Effector memory CD4-positive, alpha-beta T cell (primary cell): Measurements from ENCODE around the gene PEX11G.

Experiments
- DNase-seq, 3 donors: peaks; one replicate each; pipeline ENCODE4 v3.0.0-alpha.2; 2020
- H3K27ac ChIP-seq: 2 replicates; pipeline ENCODE4 v1.7.0; 2013; ENCODE audit warnings: mild to moderate bottlenecking, low read length, moderate library complexity; ENCODE audit not compliant: insufficient read depth, poor library complexity, severe bottlenecking
- H3K27me3 ChIP-seq: replicated peaks from 2 replicates; pipeline ENCODE4 v1.7.0; 2013; ENCODE audit warnings: mild to moderate bottlenecking, low read length; ENCODE audit not compliant: insufficient read depth, control insufficient read depth, poor library complexity, severe bottlenecking
- H3K36me3 ChIP-seq: 2 replicates; pipeline ENCODE4 v1.7.0; 2013; ENCODE audit warnings: mild to moderate bottlenecking, low read length, moderate library complexity; ENCODE audit not compliant: control insufficient read depth, insufficient read depth
- H3K4me1 ChIP-seq: 2 replicates; pipeline ENCODE4 v1.7.0; 2013; ENCODE audit warnings: low read length, mild to moderate bottlenecking; ENCODE audit not compliant: control insufficient read depth, insufficient read depth, poor library complexity, severe bottlenecking
- H3K4me3 ChIP-seq: 2 replicates; pipeline ENCODE4 v1.7.0; 2013; ENCODE audit warnings: low read length, low read depth, mild to moderate bottlenecking; ENCODE audit not compliant: insufficient read depth, poor library complexity, severe bottlenecking
- H3K9me3 ChIP-seq: 2 replicates; pipeline ENCODE4 v1.7.0; 2013; ENCODE audit warnings: mild to moderate bottlenecking, low read length, moderate library complexity; ENCODE audit not compliant: control insufficient read depth
- total RNA-seq, 3 donors: gene quantifications; one replicate each; lab custom pipeline; 2026; lab: John Stamatoyannopoulos, UW

Gene PEX11G
- total RNA-seq = 0.19 to 0.35 (median 0.35) reads per million in 3 donors

DNA sequence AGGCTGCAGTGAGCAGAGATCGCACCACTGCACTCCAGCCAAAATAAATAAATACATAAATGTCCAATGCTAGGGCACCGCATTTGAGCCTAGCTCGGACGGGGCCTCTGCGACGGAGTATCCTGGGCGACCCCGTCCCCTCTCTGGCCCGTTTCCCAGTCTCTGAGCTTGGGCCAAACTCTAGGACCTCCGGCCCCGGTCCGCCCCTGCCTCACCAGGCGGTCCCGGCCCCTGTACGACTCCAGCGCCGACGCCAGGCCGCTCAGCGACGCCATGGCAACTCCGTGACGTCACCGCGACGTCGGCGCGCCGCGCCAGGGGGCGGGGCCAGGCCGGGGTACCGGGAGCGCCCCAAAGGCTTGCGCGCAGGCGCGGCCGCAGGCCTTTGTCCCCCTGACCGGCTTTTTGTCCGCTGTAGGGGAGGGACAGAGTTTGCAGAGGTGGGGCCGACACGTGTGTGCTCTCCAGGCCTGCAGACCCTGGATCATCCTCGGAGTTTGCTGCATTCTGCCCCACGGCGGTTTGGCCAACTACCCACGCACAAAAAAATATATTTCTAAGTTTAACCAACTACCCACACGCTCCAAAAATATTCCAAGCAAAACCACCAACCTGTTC is at the start of gene PEX11G:
Gene PEX11G (minus strand): TSS at position 300 of the 618 bp plus-strand sequence. CDS start 25 bp downstream, at position 275.
- Histone ChIP-seq H3K4me3 (peak within 1 kb of the TSS; percentile 78), H3K27ac (peak within 1 kb of the TSS; percentile 68), H3K9me3 (no peaks in the 10 kb centered on the region), H3K27me3 (no peaks in the 10 kb centered on the region), H3K4me1 (no peaks in the 10 kb centered on the region), H3K36me3 (no peaks in the 10 kb centered on the region)
- peak; percentile 78 to 86 (median 82) for DNase-seq

DNA sequence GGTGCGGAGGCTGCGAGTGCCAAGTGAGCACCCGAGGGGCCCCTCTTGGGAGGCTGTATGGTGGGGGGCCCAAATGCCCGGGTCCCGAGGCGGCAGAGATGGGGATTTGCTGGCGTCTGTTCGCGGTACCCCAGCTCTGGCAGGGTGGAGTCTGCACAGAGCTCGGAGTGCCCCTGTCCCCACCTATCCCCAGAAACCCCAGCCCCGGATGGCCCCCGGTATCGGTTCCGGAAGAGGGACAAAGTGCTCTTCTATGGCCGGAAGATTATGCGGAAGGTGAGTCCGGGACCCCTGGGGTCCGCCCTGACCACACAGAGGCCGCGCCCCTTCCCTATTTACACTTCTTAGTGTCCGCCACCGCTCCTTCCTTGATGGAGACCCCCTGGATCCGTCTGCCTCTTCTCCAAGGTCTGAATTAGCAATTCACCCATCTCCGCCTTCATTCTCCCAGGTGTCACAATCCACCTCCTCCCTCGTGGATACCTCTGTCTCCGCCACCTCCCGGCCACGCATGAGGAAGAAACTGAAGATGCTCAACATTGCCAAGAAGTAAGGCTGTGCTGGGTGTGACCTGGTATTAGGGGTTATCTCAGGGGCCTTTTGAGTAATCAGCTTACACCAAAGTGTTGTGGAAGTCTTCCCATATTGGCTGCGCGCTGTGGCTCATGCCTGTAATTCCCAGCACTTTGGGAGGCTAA is 47.3 kb upstream of the PEX11G start:
- Histone ChIP-seq H3K36me3 (peaks cover 20% of the 10 kb centered on the region), H3K4me1 (peaks cover 14% of the 10 kb centered on the region), H3K27ac (peak overlapping the region; percentile 77)

DNA sequence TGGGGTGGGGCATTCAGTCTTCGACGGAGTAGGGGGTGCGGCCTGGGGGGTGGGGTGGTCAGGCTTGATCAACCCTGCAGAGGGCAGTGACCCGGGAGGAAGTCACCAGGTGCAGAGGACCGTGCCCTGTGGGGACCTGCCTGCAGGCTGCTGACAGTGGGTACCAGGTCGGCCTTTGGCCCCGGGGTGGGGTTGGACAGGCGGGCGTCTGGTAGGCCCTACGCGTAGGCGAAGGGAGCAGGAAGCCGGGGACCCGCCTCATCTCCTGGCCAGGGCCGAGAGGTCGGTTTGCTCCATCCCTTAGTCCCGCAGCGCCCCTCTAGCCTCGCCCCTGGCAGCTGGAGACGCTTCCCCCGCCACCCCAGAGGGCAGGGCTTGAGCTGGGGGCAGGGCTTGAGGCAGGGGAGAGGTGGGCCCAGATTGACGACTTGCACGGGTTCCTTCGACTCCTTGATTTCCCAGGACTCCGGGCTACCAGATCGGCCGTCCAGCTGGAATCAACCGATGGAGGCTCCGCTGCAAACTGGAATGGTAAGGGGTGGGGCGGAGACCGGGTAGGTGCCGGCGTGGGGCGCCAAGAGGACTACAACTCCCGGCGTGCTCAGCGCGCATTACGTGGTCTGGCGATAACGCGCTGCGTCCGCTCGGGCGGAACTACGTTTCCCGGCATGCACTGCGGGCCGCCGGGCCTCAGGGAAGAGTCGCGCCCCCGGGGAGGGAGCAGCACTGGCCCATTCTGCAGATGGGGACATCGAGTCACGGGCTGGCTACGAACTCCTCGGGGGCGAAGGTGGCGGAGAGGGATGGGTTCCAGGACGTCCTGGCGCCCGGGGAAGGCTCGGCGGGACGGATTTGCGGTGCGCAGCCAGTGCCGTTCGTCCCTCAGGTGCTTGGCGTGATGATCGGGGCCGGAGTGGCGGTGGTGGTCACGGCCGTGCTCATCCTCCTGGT is 46.5 kb upstream of the PEX11G start, which contains the start of gene PNPLA6:
Gene PNPLA6 (plus strand): TSS at position 671 of the 951 bp plus-strand sequence. CDS start 72 bp downstream, at position 743.
- peak; percentile 70 to 86 (median 84) for DNase-seq
- Histone ChIP-seq H3K4me1 (peaks cover 14% of the 10 kb centered on the region), H3K4me3 (peak within 1 kb of the TSS; percentile 95), H3K27me3 (no peaks in the 10 kb centered on the region), H3K27ac (peak within 1 kb of the TSS; percentile 77), H3K9me3 (no peaks in the 10 kb centered on the region), H3K36me3 (peaks cover 11% of the 10 kb centered on the region)

More for the DNA sequence above, 47.3 kb upstream of the PEX11G start:
- H3K9me3 ChIP-seq = no peaks in the 10 kb centered on the region
- H3K4me3 ChIP-seq = peak overlapping the region; percentile 95
- no peak for DNase-seq
- no peaks in the 10 kb centered on the region for H3K27me3 ChIP-seq

DNA sequence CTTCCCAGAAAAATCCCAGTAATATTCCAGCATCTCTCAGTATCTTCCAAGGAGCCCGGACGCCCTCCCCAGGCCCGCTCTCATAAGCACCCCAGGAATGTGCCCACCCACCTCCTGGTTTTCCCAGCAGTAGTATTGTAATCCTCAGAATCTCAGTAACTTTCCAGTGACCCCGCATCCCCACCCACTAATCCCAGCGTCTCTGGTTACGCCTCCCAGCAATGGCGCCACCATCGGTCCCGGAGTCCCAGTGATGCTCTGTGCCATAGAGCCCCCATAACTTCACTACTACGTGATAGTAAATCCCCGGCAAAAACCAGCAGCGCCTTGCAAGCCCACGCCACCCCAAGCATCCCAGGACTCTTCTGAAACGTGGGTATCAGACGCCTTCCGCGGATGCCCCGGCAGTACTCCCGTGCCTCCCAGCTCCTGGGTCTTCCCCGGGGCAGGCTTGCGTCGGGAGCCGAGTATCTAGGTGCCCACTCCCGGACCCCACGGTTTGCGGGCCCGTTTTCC is 45.8 kb upstream of the PEX11G start:
- H3K36me3 ChIP-seq = peaks cover 7% of the 10 kb centered on the region
- peak overlapping the region; percentile 95 for H3K4me3 ChIP-seq
- peaks cover 14% of the 10 kb centered on the region for H3K4me1 ChIP-seq
- H3K27ac ChIP-seq = peak overlapping the region; percentile 77
- DNase-seq = peak in 1 of 3 donors; percentile 20
- H3K27me3 ChIP-seq = no peaks in the 10 kb centered on the region
- no peaks in the 10 kb centered on the region for H3K9me3 ChIP-seq

DNA sequence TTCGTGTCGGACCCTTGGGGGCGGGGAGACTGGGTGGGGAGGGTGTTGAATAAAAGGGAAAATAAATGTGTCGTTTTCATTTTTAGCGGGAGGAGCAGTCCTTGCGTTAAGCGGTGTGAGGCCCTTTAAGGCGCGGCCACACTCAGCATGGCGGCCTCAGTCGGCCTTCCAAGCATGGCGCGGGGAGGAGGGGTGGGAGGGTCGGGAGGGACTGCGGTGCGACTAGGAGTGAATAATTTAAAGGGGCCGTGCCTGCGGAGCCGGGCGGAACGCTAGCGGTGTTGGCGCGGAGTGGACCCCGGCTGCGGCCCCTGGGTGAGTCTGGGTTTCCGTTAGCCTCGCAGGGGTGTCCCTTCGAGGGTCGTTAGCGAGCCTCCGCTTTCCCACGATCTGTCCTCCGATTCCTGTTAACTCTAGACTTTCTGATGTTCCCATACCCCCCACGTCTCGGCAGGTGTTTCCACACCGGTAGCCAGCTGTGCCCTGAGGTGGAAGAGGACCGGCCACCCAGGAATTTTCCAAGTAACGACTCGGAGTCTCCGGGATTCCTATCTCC is 45.2 kb upstream of the PEX11G start:
- H3K4me3 ChIP-seq = peak overlapping the region; percentile 95
- DNase-seq = peak; percentile 70 to 78 (median 75)
- H3K27ac ChIP-seq = peak overlapping the region; percentile 77
- H3K4me1 ChIP-seq = peaks cover 14% of the 10 kb centered on the region
- no peaks in the 10 kb centered on the region for H3K27me3 ChIP-seq
- H3K36me3 ChIP-seq = peaks cover 7% of the 10 kb centered on the region
- H3K9me3 ChIP-seq = no peaks in the 10 kb centered on the region

DNA sequence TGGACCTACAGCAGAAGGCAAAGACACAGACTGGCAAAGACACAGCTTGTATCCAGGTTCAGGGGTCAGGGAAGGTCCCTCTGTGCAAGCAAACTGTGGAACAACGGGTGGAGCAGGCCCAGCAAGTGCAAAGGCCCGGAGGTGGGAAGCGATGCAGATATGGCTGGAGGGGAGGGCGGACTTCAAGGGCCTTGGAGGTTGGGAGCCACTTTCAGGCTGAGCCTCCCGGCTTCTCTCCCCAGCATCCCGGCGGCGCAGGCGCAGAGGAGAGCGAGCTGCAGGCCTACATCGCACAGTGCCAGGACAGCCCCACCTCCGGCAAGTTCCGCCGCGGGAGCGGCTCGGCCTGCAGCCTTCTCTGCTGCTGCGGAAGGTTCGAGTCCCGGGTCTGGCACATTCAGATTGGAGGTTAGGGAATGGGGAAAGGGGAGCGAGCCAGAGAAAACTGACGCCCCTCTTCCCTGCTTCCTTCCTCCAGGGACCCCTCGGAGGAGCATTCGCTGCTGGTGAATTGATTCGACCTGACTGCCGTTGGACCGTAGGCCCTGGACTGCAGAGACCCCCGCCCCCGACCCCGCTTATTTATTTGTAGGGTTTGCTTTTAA is 44.5 kb upstream of the PEX11G start:
- Histone ChIP-seq H3K27me3 (no peaks in the 10 kb centered on the region), H3K4me3 (peak overlapping the region; percentile 95), H3K27ac (peak overlapping the region; percentile 77), H3K9me3 (no peaks in the 10 kb centered on the region), H3K4me1 (peaks cover 14% of the 10 kb centered on the region), H3K36me3 (peaks cover 1% of the 10 kb centered on the region)
- no peak for DNase-seq

DNA sequence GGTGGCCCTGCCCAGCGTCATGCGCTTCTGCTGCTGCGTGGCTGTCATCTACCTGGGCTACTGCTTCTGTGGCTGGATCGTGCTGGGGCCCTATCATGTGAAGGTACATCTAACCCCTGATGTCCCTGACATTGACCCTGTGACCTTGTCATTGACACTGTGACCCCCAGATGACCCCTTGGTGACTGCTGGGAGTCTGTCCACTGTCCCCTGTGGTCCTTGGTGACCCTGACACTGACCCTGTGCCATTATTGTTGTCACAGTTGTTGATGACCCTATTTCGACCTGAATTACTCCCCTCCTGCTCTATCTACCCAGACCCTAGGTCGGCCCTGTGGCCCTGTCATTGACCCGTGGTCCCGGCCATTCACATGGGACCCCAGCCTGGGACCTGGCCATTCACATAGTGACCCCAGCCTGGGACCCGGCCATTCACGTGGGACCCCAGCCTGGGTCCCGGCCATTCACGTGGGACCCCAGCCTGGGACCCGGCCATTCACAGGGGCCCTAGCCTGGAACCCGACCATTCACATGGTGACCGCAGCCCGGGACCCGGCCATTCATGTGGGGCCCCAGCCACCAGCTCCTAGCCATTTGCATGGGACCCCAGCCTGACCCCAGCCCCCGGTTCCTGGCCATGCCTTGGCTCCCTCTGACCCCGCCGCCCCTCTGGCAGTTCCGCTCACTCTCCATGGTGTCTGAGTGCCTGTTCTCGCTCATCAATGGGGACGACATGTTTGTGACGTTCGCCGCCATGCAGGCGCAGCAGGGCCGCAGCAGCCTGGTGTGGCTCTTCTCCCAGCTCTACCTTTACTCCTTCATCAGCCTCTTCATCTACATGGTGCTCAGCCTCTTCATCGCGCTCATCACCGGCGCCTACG is 41.0 kb upstream of the PEX11G start:
- H3K36me3 ChIP-seq = no peaks in the 10 kb centered on the region
- peaks cover 9% of the 10 kb centered on the region for H3K4me1 ChIP-seq
- H3K27ac ChIP-seq = no peak overlapping the region
- no peaks in the 10 kb centered on the region for H3K27me3 ChIP-seq
- H3K9me3 ChIP-seq = no peaks in the 10 kb centered on the region
- no peak for DNase-seq
- no peak overlapping the region for H3K4me3 ChIP-seq

DNA sequence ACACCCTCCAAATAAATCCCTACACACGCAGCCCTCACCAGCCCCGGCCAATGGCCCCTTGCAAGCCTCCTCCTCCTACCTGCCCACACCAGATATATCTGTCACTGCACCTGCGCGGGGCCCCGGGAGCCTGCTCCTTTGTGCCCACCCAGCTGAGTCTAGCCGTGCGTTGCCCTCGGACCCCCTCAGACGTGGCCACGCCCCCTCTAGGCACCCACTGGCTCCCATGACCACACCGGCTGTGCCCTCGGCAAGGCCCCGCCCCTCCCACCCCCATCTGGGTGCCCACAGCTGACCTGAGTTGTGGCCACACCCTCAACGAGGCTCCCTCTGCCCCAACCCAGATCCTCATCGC is 40.4 kb upstream of the PEX11G start:
- Histone ChIP-seq H3K9me3 (no peaks in the 10 kb centered on the region), H3K27me3 (no peaks in the 10 kb centered on the region), H3K4me3 (no peak overlapping the region), H3K4me1 (peaks cover 4% of the 10 kb centered on the region), H3K27ac (no peak overlapping the region), H3K36me3 (no peaks in the 10 kb centered on the region)
- DNase-seq = no peak
